Mucosa of stomach (tissue), 1 donor: ENCODE measurements around the gene UNCX.

Source experiments
- H3K27me3 ChIP-seq: one replicate; pipeline ENCODE4 v1.7.0; 2013; ENCODE audit warnings: mild to moderate bottlenecking, low read length; ENCODE audit not compliant: control insufficient read depth, insufficient read depth
- H3K36me3 ChIP-seq: one replicate; pipeline ENCODE4 v1.7.0; 2013; ENCODE audit warnings: low read length; ENCODE audit not compliant: control insufficient read depth, insufficient read depth
- H3K4me1 ChIP-seq: one replicate; pipeline ENCODE4 v1.7.0; 2013; ENCODE audit warnings: mild to moderate bottlenecking, low read length; ENCODE audit not compliant: control insufficient read depth, insufficient read depth
- H3K4me3 ChIP-seq: one replicate; pipeline ENCODE4 v1.7.0; 2013; ENCODE audit warnings: low read length
- H3K9ac ChIP-seq: one replicate; pipeline ENCODE4 v1.7.0; 2013; ENCODE audit warnings: mild to moderate bottlenecking, low read length, moderate library complexity
- H3K9me3 ChIP-seq: one replicate; pipeline ENCODE4 v1.7.0; 2013; ENCODE audit warnings: mild to moderate bottlenecking, low read length, moderate library complexity; ENCODE audit not compliant: control insufficient read depth
- donor health status: Pancreatic carcinoma.

Gene UNCX

DNA sequence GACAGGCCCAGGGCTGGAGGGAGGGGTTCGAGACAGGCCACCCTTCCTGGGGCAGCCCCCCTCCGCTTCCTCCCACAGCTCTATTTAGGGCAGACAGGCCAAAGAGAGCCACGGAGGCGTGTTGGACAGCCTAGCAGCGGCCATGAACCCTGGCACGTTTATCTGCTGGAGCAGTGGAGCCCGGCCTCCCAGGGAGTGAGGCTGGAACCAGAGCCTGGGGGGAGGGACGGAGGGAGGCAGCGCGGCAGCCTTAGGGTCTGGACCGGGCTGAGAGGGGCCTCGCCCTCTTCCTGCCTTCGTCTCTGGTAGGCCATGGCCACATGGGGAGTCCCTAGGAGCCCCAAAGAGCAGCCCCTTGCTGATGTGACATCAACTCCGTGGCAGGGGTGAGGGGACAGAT lies 17.1 kb downstream of the UNCX start:
- H3K9me3 ChIP-seq: no peaks in the 10 kb centered on the region
- no peak overlapping the region for H3K4me3 ChIP-seq
- peaks cover 93% of the 10 kb centered on the region for H3K27me3 ChIP-seq
- no peak overlapping the region for H3K9ac ChIP-seq
- no peaks in the 10 kb centered on the region for H3K4me1 ChIP-seq
- no peaks in the 10 kb centered on the region for H3K36me3 ChIP-seq

DNA sequence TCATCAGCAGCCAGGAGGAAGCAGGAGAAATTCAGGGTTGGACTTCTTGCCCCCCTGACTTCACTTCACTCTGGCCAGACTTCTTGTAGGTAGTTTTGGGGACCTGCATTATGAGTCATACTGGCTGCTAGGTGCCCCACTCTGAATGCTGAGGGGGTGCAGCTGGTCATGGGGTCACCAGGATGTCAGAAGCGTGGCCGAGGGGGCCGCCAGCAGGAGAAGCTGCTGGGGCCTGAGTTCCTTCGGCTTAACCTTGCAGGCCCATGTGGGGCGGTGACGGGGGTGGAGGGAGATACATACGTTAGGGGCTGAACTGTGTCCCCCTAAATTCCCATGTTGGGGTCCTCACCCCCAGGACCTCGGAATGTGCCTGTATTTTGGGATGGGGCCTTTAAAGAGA lies 18.2 kb downstream of the UNCX start:
- H3K4me1 ChIP-seq: no peaks in the 10 kb centered on the region
- no peak overlapping the region for H3K4me3 ChIP-seq
- H3K36me3 ChIP-seq: no peaks in the 10 kb centered on the region
- H3K27me3 ChIP-seq: peaks cover 91% of the 10 kb centered on the region
- H3K9ac ChIP-seq: no peak overlapping the region
- H3K9me3 ChIP-seq: no peaks in the 10 kb centered on the region

DNA sequence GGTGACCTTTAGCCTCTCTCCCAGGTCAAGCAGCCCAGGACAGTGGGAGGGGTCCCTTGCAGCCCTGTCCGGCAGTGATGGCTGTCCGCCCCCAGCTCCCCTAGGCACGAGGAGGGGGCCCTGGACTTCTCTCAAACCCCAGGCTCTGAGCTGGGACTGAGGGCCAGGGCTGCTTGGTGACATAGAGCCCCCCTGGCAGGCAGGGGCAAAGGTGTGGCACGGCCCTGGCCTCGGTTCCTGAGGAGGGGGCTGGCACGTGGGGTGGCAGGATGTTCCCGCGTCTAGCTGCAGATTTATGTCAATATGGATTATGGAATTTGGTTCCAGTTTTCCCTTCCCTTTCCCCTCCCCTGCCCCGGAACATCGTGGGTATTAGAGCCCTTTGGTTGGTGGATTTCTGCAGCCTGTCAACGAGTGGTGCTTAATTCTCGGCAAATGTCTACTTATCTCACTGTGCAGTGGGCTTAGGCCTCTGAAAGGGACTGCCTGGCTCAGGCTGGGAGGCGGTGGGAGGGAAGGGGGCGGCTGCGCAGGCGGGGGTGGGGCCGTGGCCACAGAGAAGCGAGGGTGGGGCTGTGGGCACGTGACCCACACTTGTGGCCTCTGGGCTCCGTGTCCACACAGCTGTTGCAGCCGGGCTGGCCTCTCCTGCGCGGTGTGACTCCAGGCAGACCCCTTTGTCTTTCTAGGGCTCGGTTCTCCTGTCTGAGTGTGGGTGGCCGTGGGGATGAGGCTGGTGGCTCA lies 19.3 kb downstream of the UNCX start:
- no peak overlapping the region for H3K9ac ChIP-seq
- no peaks in the 10 kb centered on the region for H3K4me1 ChIP-seq
- peaks cover 90% of the 10 kb centered on the region for H3K27me3 ChIP-seq
- no peak overlapping the region for H3K4me3 ChIP-seq
- no peaks in the 10 kb centered on the region for H3K9me3 ChIP-seq
- no peaks in the 10 kb centered on the region for H3K36me3 ChIP-seq

DNA sequence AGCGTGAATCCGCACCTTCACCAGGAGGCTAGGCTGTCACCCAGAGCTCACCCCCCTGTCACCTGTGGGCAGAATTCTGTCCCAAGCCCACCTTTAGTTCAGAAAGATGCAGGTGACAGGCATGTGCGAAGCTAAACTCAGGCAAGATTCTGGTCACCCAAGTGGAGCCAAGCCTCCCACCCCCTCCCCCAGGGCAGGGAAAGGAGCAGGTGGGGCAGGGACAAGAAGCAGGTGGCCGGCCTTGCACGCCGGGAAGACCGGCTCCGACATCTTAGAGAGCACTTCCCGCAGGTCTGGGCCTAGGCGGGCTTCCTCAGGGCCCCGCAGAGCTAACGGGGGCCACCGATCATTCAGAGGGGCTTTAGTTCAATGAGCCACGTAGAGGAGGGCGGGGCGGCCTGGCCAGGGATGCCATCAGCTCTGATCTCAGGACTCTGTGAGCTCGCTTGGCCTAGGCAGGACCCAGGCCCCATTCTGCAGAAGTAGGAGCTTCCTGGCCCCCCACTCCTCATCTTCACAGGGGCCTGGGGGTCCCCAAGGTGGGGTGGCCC lies 19.9 kb downstream of the UNCX start:
- Histone ChIP-seq H3K4me1 (no peaks in the 10 kb centered on the region), H3K9me3 (no peaks in the 10 kb centered on the region), H3K9ac (no peak overlapping the region), H3K36me3 (no peaks in the 10 kb centered on the region), H3K27me3 (peaks cover 84% of the 10 kb centered on the region), H3K4me3 (no peak overlapping the region)

GRCh38 chr7:1253681-1254181 lies 21.1 kb downstream of the UNCX start:
- Histone ChIP-seq H3K4me1 (no peaks in the 10 kb centered on the region), H3K36me3 (no peaks in the 10 kb centered on the region), H3K9me3 (no peaks in the 10 kb centered on the region), H3K27me3 (peaks cover 73% of the 10 kb centered on the region), H3K9ac (no peak overlapping the region), H3K4me3 (no peak overlapping the region)

- Histone ChIP-seq H3K9ac (no peak overlapping the region), H3K36me3 (no peaks in the 10 kb centered on the region), H3K4me1 (no peaks in the 10 kb centered on the region), H3K9me3 (no peaks in the 10 kb centered on the region), H3K27me3 (peaks cover 70% of the 10 kb centered on the region), H3K4me3 (no peak overlapping the region)
Measured at GRCh38 chr7:1254281-1255079, 21.8 kb downstream of the UNCX start.

DNA sequence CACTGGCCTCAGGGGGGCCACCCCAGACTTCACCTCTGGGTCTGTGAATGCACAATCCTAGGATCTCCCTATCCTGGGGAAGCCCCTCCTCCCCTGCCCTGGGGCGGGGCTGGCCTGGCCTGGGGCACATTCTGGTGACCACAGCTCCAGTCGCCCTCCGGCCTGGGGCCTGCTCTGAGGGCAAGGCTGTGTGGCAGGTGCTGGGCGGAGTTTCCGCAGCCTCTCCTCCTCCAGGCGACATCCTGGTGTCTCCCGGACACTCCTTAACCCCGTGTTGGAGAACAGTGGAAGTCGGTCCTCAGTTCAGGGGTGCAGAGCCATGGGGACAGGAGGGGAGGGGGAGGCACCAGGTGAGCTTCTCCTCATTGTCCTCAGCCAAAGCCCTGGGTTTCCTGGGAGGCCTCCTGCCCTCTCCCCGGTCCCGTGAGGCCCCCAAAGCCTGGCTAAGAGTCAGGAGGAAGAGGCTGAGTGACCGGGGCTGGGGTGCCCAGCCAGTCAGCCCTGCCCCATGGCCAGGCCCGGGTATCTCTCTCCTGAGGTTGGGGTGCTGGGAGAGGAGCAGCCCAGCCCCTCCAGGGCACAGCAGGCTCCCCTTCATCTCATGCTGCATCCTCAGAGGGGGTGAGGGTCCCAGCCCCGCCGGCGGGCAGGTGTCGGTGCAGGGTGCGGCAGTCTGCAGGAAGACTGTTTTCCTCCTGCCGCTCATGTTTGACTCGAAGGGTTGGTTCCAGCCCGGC lies 22.6 kb downstream of the UNCX start:
- no peaks in the 10 kb centered on the region for H3K36me3 ChIP-seq
- H3K27me3 ChIP-seq: peaks cover 62% of the 10 kb centered on the region
- no peak overlapping the region for H3K9ac ChIP-seq
- H3K4me3 ChIP-seq: no peak overlapping the region
- H3K9me3 ChIP-seq: no peaks in the 10 kb centered on the region
- no peaks in the 10 kb centered on the region for H3K4me1 ChIP-seq

DNA sequence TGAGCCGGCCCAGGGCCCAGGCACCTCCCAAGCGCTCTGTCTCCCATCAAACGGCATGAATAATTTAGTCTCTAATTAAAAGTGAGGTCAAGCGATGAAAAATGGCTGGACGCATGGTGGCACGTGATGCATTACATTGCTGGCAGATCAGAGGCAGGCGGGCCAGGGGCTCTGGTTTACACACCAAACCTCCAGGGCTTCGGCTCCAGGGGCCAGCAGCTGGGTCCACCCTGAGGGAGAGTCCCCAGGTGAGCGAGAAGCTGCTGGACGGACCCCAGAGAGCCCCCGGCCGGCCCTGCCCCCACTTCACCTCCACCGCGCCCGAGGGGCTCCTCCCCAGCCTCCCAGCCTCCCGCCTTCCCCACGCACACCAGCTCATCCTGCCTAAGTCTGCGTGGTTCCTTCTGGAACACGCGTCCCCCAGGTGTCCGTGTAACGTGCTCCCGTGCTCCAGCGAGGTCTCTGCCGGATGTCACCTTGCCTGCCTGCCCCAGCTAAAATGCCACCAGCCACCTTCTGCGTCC lies 23.2 kb downstream of the UNCX start:
- Histone ChIP-seq H3K36me3 (no peaks in the 10 kb centered on the region), H3K4me3 (no peak overlapping the region), H3K27me3 (peaks cover 57% of the 10 kb centered on the region), H3K9me3 (no peaks in the 10 kb centered on the region), H3K9ac (no peak overlapping the region), H3K4me1 (no peaks in the 10 kb centered on the region)

DNA sequence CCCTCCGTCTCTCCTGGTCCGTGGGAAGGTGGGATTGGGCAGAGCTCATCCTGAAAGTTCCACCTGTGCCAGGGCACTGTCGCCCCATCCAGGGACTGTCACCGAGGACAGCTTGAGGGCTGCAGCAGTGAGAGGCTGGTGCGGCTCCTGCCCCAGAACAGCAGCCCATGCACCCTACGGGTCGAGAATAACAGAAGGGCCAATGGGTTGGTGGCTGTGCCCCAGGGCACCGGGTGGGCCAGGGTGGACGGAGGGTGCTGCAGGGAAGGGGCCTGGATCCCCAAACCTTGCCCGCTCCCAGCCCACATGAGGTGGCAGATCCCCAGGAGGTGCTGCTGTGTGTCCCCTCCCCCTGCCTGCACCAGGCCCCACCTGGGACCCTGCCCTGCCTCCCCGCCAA lies 23.9 kb downstream of the UNCX start:
- Histone ChIP-seq H3K9ac (no peak overlapping the region), H3K27me3 (peaks cover 49% of the 10 kb centered on the region), H3K4me1 (no peaks in the 10 kb centered on the region), H3K36me3 (no peaks in the 10 kb centered on the region), H3K4me3 (no peak overlapping the region), H3K9me3 (no peaks in the 10 kb centered on the region)

DNA sequence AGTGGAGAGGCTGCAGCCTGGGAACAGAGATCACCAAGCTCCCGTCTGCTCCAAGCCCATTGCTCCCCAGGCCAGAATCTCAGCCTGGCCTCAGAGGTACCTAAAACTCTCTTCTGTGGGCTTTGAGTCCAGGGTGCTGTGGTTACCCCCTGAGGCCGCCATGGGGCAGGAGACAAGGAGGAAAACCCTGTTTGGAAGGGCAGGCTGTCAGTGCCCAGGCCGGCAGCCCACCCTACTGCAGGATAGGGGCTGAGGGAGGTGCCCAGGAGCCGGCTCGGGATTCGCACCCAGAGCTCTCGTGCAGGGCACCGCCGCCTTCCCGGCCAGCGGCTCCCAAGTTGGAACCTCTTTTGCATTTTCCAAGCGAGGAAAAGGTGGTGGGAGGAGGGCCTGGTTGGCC lies 24.5 kb downstream of the UNCX start:
- no peaks in the 10 kb centered on the region for H3K4me1 ChIP-seq
- no peak overlapping the region for H3K9ac ChIP-seq
- no peaks in the 10 kb centered on the region for H3K9me3 ChIP-seq
- H3K4me3 ChIP-seq: no peak overlapping the region
- H3K27me3 ChIP-seq: peaks cover 43% of the 10 kb centered on the region
- H3K36me3 ChIP-seq: no peaks in the 10 kb centered on the region

GRCh38 chr7:1257863-1258262 lies 25.2 kb downstream of the UNCX start:
- Histone ChIP-seq H3K9me3 (no peaks in the 10 kb centered on the region), H3K4me3 (no peak overlapping the region), H3K36me3 (no peaks in the 10 kb centered on the region), H3K4me1 (no peaks in the 10 kb centered on the region), H3K27me3 (peaks cover 39% of the 10 kb centered on the region), H3K9ac (no peak overlapping the region)
